H1 (cell line): Measurements from ENCODE around the gene RAD23B. TPM values are rescaled to one million over a fixed set of nuclear protein-coding genes. Genes with fewer than 3 reads are reported as not detected.

ENCODE experiments used
- ATF2 ChIP-seq: IDR thresholded peaks from 2 replicates; pipeline ENCODE4 v1.6.1; 2012; ENCODE audit warnings: low read length, inconsistent platforms
- RBBP5 ChIP-seq: IDR thresholded peaks from 2 replicates; pipeline ENCODE4 v1.7.1; 2012; ENCODE audit warnings: low read depth, mild to moderate bottlenecking, inconsistent platforms, low read length, moderate library complexity, borderline replicate concordance
- polyA plus RNA-seq, 7 experiments: library from polyadenylated mRNA; depleted of rRNA in 3 of 7; stranded (reverse) in 5 of 7; unstranded in 2 of 7; fragments of >200 nt in 5 of 7; fragments of 200-250 nt in 2 of 7; gene quantifications; 1 replicate in 5 of 7; 2 replicates in 1 of 7; 4 replicates in 1 of 7; pipeline versions ENCODE4 v1.2.1 to v1.2.3, GENCODE V29; 2011 to 2013; ENCODE audit warnings: missing spikeins in 2 of 7, mixed read lengths in 2 of 7
- total RNA-seq: library from RNA; stranded (reverse); fragmentation: NEBNext Ultra II Directional; extraction: Animal tissue kit (Norgen Biotek cat#: 25700); gene quantifications from 2 replicates; pipeline ENCODE4 v1.2.1, GENCODE V29; 2021

RAD23B gene
- total and polyA plus RNA-seq, 2 of the 8 experiments (the other 6 are each of a cell fraction or from before 2014, with no cell fraction given): 97.1 to 165 TPM

- no peak for TF ChIP-seq ATF2
- TF ChIP-seq RBBP5: no peak
Observed at GRCh38 chr9:107325842-107326241, 42.8 kb downstream of the RAD23B start (continued).
